ENCODE measurements around the gene SRRM5.

DNA sequence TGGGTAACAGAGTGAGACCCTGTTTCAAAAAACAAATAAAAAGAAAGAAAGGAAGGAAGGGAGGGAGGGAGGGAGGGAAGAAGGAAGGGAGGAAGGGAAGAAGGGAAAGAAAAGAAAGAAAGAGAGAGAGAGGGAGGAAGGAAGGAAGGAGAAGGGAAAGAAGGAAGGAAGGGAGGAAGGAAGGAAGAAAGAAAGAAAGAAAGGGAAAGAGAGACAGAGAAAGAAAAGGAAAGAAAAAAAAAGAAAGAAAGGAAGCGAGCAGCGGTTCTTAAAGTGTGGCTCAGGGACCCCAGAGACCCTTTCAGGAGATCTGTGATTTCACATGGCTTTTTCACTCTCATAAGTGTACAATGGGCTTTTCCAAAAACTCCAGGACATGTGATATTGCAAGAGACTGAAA lies 37.6 kb downstream of the SRRM5 start:
- TF ChIP-seq, protein P1, sequence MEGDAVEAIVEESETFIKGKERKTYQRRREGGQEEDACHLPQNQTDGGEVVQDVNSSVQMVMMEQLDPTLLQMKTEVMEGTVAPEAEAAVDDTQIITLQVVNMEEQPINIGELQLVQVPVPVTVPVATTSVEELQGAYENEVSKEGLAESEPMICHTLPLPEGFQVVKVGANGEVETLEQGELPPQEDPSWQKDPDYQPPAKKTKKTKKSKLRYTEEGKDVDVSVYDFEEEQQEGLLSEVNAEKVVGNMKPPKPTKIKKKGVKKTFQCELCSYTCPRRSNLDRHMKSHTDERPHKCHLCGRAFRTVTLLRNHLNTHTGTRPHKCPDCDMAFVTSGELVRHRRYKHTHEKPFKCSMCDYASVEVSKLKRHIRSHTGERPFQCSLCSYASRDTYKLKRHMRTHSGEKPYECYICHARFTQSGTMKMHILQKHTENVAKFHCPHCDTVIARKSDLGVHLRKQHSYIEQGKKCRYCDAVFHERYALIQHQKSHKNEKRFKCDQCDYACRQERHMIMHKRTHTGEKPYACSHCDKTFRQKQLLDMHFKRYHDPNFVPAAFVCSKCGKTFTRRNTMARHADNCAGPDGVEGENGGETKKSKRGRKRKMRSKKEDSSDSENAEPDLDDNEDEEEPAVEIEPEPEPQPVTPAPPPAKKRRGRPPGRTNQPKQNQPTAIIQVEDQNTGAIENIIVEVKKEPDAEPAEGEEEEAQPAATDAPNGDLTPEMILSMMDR (IDR thresholded peaks at IDR 0.05) = no peak
- TF ChIP-seq POLR2A (IDR thresholded peaks at IDR 0.05) (no peak), POLR2AphosphoS5 (IDR thresholded peaks at IDR 0.05) (no peak)
